HG03139 (cell line): ENCODE results near the gene FRRS1L.

Source experiments
- ATAC-seq: cut with Tn5 transposase; IDR thresholded peaks from one replicate; pipeline ENCODE4 v1.9.1; 2021; ENCODE audit not compliant: unreplicated experiment

FRRS1L gene, protein sequence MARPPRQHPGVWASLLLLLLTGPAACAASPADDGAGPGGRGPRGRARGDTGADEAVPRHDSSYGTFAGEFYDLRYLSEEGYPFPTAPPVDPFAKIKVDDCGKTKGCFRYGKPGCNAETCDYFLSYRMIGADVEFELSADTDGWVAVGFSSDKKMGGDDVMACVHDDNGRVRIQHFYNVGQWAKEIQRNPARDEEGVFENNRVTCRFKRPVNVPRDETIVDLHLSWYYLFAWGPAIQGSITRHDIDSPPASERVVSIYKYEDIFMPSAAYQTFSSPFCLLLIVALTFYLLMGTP

GRCh38 chr9:109166771-109167601 lies at the start of gene FRRS1L:
TSS of gene FRRS1L (minus strand) at chr9:109167249. CDS start at chr9:109167138, 111 bp downstream.
- no peak for ATAC-seq

- no peak for ATAC-seq
Measured at GRCh38 chr9:109214414-109214813, 47.4 kb upstream of the FRRS1L start.

- ATAC-seq, result no peak
Measured at GRCh38 chr9:109213285-109214121, 46.5 kb upstream of the FRRS1L start.

DNA sequence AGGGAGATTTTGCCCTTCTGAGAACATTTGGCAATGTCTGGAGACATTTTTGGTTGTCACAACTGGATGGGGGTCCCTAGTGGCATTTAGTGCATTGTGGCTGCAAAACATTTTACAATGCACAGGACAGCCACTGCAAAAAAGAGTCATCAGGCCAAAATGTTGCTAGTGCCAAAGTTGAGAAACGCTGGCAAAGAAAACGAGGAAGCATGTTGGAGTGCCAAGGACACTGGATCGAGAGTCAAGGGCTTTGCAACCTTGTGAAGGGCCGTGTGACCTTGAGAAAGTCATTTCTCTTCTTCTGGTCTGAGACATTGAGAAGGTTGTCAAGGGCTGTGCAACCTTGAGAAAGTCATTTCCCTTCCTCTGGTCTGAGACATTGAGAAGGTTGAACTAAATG lies 45.7 kb upstream of the FRRS1L start:
- no peak for ATAC-seq

DNA sequence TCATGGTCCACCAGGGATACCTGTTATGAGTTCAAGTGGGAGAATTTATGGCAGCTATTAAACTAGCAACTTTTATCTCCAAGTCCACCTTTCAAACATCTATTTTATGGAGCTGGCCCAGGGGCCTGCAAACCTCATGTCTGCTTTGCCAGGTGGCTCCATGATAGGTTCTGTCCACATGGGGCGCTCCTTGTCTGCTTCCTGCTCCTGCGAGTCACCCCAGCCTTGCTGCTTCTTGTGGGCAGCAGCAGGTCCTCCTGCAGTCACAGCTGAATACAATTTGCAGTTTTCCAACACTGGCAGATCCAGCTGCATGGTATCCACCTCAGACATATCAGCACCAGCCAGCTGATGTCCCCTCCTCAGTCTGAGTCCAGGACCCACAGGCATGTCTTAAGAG lies 39.6 kb upstream of the FRRS1L start:
- no peak for ATAC-seq

GRCh38 chr9:109205526-109205925 lies 38.5 kb upstream of the FRRS1L start:
- no peak for ATAC-seq

- ATAC-seq, result no peak
Measured at GRCh38 chr9:109203761-109204360, 36.8 kb upstream of the FRRS1L start.

DNA sequence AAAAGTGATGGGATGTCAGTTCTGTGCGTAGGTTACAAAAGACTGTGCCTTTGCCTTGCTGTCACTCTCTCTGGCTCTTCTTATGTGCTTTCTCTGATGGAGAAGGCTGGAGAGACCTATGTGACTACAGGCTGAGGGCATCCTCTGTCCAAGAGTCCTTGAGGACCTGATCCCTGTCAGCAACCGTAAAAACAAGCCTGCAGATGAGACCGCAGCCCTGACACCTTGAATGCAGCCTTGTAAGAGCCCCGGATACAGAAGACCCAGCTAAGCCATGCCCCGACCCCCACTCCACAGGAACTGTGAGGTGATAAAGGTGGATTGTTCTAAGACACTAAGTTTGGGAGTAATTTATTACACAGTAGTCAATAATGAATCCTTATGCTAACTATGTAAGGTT lies 32.6 kb upstream of the FRRS1L start:
- ATAC-seq, result no peak

DNA sequence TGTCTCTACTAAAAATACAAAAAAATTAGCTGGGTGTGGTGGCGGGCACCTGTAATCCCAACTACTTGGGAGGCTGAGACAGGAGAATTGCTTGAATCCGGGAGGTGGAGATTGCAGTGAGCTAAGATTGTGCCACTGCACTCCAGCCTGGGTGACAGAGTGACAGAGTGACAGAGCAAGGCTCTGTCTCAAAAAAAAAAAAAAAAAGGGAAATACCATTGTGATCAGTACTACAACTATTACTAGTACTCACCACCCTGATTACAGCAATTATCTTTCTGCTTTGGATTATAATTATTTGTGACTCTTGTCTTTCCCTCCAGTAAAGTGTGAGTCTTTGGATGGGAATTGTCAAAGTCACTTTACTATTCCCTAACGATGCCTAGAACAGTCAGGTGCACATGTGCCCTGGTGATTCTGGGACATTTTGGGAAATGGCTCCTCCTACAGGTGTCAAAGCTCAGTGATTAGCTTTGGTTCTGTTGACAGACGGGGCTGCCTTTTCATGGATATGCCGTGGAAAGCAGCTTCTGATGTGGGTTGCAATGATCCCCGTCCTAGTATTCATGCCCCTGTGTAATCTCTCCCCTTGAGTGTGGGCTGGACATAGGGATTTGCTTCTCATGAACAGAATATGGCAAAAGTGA lies 31.8 kb upstream of the FRRS1L start:
- no peak for ATAC-seq

- ATAC-seq, result no peak
Measured at GRCh38 chr9:109193974-109194556, 27.0 kb upstream of the FRRS1L start.

GRCh38 chr9:109192732-109193361 lies 25.8 kb upstream of the FRRS1L start:
- no peak for ATAC-seq

- no peak for ATAC-seq
Measured at GRCh38 chr9:109191746-109192145, 24.7 kb upstream of the FRRS1L start.

DNA sequence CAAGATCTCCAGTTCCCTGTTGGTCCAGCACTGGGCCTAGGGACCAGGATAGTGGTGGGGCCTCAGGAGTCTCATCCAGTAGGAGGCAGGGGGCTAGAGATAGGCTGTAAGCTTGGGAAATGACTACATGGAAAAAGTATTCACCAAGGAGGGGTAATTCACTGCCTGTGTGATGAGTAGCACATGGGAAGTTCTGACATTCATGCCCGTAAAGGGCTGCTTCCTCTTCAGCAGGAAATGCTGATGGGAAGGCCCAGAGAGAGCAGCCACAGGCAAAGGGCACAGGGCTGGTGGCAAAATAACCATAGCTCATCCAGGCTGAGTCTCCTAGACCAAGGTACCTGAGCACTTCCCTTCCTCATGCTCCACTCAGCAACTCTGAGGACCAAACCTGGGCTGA lies 23.1 kb upstream of the FRRS1L start:
- no peak for ATAC-seq

DNA sequence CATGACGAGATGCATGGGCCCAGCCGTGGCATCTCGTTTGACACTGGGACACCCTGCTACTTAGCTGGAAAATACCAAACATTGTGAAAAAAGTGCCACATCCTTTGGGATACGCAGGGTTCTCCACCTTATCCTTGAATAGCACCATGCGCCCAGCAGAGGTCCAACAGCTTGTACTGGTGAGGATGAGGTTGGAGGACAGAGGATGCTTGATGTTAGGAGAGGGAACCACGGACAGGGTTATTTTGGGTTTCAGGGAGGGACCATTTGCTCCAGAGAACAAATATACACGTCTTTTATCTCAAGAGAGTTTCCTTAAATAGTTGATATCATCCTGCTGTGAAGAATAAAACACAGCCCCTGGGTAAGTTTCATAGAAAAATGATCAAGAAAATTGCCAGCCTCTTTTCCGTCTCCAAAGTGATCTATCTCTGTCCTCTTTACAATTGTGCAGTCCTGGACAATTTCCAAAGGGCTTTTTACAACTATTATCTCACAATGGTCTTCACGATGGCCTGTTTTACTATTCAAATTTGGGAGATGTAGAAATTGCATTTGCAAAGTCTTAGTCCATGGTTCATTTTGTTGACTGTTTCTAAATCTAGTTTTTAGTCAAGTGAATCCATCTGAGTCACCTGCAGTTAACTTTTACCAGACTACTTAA lies 19.9 kb upstream of the FRRS1L start:
- ATAC-seq, result no peak

- no peak for ATAC-seq
Measured at GRCh38 chr9:109182940-109183798, 16.1 kb upstream of the FRRS1L start.

GRCh38 chr9:109182550-109182939 lies 15.5 kb upstream of the FRRS1L start:
- no peak for ATAC-seq

GRCh38 chr9:109181284-109181683 lies 14.2 kb upstream of the FRRS1L start:
- no peak for ATAC-seq

GRCh38 chr9:109179801-109180523 lies 12.9 kb upstream of the FRRS1L start:
- no peak for ATAC-seq
